Prostate gland (tissue), 2 donors: ENCODE data around the gene ITPR1. TPM values are rescaled to one million over a fixed set of nuclear protein-coding genes. Genes with fewer than 3 reads are reported as not detected.
A peak's percentile ranks its signal among the peaks of the same experiment; 100 is the strongest.

ENCODE experiments used
- DNase-seq: peaks from one replicate; pipeline ENCODE4 v3.0.0-alpha.2; 2019; ENCODE audit warnings: low spot score
- H3K27ac ChIP-seq, 2 donors: fragments of 200-600 bp; sonication (generic); 2 replicates each; pipeline ENCODE4 v1.5.1; 2017 to 2019
- H3K27me3 ChIP-seq: fragments of 200-600 bp; sonication (generic); replicated peaks from 2 replicates; pipeline ENCODE4 v1.5.1; 2019; ENCODE audit not compliant: insufficient read depth
- H3K36me3 ChIP-seq, 2 donors: fragments of 200-600 bp; sonication (generic); 1 replicate in 1 of 2; 2 replicates in 1 of 2; pipeline versions ENCODE4 v1.5.1 to v1.8.1; 2017 to 2019
- H3K4me1 ChIP-seq: fragments of 200-600 bp; sonication (generic); replicated peaks from 2 replicates; pipeline ENCODE4 v1.5.1; 2019
- H3K4me3 ChIP-seq, 2 donors: fragments of 200-600 bp; sonication (generic); 2 replicates each; pipeline ENCODE4 v1.5.1; 2017 to 2019
- H3K9me3 ChIP-seq: fragments of 200-600 bp; sonication (generic); 2 replicates; pipeline ENCODE4 v1.5.1; 2017
- POLR2A ChIP-seq: fragments of 450-650 bp; IDR thresholded peaks from one replicate; pipeline ENCODE4 v1.6.1; 2016; ENCODE audit warnings: antibody characterized with exemption, mild to moderate bottlenecking
- POLR2AphosphoS5 ChIP-seq: sonication (generic); formaldehyde crosslinking; IDR thresholded peaks from one replicate; pipeline ENCODE4 v1.6.1; 2017; ENCODE audit warnings: antibody characterized with exemption
- WGBS: methylation state at CpG from one replicate; pipeline ENCODE4 v1.1.5; 2018; 5-methylcytosine and 5-hydroxymethylcytosine counted together
- intact Hi-C: fragments of 100-400 bp; cut with DNase I; formaldehyde crosslinking; loops from one replicate; pipeline ENCODE4 v1.14.2; 2022
- total RNA-seq, 2 donors: library from RNA; depleted of rRNA; stranded (reverse); fragments of >200 nt; gene quantifications; one replicate each; pipeline ENCODE4 v1.1.0, GENCODE V29; 2016
- TF ChIP-seq, protein P1 (sequence below), 4 experiments: fragments of 200-600 bp in 2 of 4; fragments of 450-650 bp in 2 of 4; sonication (generic) in 2 of 4; IDR thresholded peaks; 1 replicate in 3 of 4; 2 replicates in 1 of 4; pipeline ENCODE4 v1.5.1; 2016 to 2019; ENCODE audit warnings: antibody characterized with exemption in 4 of 4, mild to moderate bottlenecking in 2 of 4, moderate library complexity in 2 of 4

Gene ITPR1
- total RNA-seq, 2 donors from 2014 or later = 80.0 to 126 TPM

DNA sequence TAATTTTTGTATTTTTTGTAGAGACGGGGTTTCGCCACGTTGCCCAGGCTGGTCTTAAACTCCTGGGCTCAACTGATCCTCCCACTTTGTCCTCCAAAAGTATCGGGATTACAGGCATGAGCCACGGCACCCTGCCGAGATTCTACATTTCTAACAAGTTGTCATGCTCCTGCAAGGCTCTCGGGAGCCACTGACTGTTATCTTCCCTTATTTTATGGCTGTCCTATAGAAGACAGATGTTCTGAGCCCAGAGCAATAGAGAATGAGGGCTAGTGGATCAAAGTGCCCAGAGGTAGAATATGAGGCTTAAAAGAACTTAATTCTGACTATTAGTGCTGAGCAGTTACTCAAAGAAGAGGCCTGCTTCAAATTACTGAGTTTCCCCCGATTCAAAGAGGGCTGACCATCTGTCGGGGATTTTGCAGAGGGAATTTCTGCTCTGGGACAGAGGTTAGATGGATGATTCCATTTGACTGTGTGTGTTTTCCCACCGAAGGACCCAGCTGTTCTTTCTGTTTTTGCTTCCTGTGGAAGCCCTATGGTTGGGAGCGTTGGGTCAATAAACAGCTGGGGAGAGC lies 39.5 kb downstream of the ITPR1 start:
- H3K36me3 ChIP-seq = no peaks in the 10 kb centered on the region
- H3K4me1 ChIP-seq = no peaks in the 10 kb centered on the region
- no peaks in the 10 kb centered on the region for H3K9me3 ChIP-seq
- no peak overlapping the region for H3K27ac ChIP-seq
- DNase-seq = no peak
- 66% methylated on average over 11 of the region's 11 CpGs for WGBS
- TF ChIP-seq POLR2A (no peak), POLR2AphosphoS5 (no peak)
- TF ChIP-seq, protein P1, sequence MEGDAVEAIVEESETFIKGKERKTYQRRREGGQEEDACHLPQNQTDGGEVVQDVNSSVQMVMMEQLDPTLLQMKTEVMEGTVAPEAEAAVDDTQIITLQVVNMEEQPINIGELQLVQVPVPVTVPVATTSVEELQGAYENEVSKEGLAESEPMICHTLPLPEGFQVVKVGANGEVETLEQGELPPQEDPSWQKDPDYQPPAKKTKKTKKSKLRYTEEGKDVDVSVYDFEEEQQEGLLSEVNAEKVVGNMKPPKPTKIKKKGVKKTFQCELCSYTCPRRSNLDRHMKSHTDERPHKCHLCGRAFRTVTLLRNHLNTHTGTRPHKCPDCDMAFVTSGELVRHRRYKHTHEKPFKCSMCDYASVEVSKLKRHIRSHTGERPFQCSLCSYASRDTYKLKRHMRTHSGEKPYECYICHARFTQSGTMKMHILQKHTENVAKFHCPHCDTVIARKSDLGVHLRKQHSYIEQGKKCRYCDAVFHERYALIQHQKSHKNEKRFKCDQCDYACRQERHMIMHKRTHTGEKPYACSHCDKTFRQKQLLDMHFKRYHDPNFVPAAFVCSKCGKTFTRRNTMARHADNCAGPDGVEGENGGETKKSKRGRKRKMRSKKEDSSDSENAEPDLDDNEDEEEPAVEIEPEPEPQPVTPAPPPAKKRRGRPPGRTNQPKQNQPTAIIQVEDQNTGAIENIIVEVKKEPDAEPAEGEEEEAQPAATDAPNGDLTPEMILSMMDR (IDR thresholded peaks at IDR 0.05) = no peak
- no peaks in the 10 kb centered on the region for H3K27me3 ChIP-seq
- no peak overlapping the region for H3K4me3 ChIP-seq
- intact Hi-C loops = no loop called here

DNA sequence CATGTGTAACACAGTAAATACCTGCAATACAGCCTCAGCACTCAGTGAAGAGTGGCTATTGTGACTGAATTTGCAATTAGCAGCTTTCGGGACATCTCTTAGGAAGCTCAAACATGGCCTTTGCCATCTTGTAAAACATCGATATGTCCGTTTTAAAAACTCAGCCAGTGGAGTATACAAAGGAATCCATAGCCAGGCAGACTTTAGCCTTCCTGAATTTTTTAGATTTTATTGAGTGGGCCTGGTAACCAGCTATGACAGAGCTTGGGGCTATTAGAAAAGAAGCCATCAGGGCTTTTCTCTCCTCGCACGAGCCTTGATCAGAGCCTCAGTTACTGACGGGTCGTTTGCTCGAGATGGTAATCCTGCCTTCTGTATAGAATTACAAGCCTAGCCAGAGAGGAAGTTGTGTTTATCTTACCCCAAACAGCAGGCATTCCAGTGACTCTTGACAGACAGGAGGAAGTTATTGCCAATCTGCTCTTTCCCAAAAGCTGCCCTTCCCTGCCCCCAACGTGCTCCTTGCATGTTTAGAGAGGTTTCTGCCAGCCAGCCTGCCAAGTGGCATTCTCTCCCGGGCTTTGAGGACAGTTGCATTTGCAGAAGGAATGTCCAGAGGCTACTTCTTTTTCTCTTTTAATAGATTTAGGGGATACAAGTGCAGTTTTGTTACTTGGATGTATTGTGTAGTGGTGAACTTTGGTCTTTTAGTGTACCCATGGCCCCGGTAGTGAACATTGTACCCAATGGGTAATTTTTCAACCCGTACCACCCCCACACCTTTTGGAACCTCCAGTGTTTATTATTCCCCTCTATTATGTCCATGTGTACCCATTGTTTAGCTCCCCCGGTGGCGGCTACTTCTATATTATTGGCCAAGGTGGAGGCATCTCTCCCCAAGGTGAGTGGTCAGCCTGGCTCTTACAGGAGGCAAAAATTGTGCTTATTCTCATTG lies 40.6 kb downstream of the ITPR1 start:
- H3K9me3 ChIP-seq = no peaks in the 10 kb centered on the region
- intact Hi-C loops = no loop called here
- H3K27ac ChIP-seq = peak overlapping the region in 1 of 2 donors; percentile 15
- no peaks in the 10 kb centered on the region for H3K36me3 ChIP-seq
- no peaks in the 10 kb centered on the region for H3K4me1 ChIP-seq
- H3K27me3 ChIP-seq = no peaks in the 10 kb centered on the region
- DNase-seq = peak; percentile 25
- WGBS = 23% methylated on average over 14 of the region's 14 CpGs
- TF ChIP-seq POLR2A = no peak
- no peak for TF ChIP-seq POLR2AphosphoS5
- TF ChIP-seq, protein P1 (IDR thresholded peaks at IDR 0.05) = no peak
- no peak overlapping the region for H3K4me3 ChIP-seq

DNA sequence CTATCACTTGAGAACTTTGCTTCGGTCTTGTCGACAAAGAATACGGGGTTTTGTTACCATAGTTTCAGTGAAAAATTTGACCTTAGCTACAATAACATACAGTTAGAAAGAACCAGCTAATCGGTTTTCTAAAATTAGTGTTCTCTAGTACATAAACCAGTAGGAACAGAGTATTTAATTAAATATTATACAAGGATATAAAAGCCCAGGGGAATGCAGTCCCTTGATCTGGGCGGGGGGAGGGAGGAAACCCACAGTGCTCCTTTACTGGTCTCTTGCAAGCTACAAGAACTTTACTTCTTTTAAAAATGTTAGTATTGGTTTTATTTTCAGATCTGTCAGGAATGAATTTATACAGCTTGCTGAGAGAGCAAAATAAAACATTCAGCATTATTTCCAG lies 41.8 kb downstream of the ITPR1 start:
- H3K4me3 ChIP-seq = no peak overlapping the region
- intact Hi-C loops = no loop called here
- no peaks in the 10 kb centered on the region for H3K27me3 ChIP-seq
- H3K9me3 ChIP-seq = no peaks in the 10 kb centered on the region
- 47% methylated on average over 5 of the region's 5 CpGs for WGBS
- TF ChIP-seq POLR2A = no peak
- TF ChIP-seq POLR2AphosphoS5 = no peak
- TF ChIP-seq, protein P1 (IDR thresholded peaks at IDR 0.05) = no peak
- no peak overlapping the region for H3K27ac ChIP-seq
- H3K36me3 ChIP-seq = no peaks in the 10 kb centered on the region
- H3K4me1 ChIP-seq = no peaks in the 10 kb centered on the region
- no peak for DNase-seq

DNA sequence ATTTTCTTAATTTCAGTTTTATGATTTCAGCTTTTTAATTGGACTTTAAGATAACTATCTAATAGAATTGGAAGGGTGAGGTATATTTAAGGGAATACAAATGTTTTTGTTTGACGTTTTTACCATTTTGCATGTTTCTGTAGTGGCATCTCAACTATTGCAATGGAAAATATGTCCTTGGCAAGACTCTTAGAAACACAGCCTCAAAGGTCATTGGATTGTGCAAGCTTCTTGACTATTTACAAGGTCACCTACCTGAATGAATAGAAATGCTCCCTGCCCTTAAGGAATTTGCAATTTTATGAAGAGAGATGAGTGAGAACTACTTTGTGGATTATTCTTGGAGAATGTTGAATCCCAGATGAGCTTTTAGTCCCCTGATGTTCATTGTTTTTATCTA lies 43.1 kb downstream of the ITPR1 start:
- DNase-seq = no peak
- H3K9me3 ChIP-seq = no peaks in the 10 kb centered on the region
- no peaks in the 10 kb centered on the region for H3K4me1 ChIP-seq
- H3K36me3 ChIP-seq = no peaks in the 10 kb centered on the region
- no peak for TF ChIP-seq POLR2A
- TF ChIP-seq POLR2AphosphoS5 = no peak
- TF ChIP-seq, protein P1 (IDR thresholded peaks at IDR 0.05) = no peak
- H3K4me3 ChIP-seq = no peak overlapping the region
- no peaks in the 10 kb centered on the region for H3K27me3 ChIP-seq
- intact Hi-C loops = no loop called here
- WGBS = 28% methylated on average over 1 of the region's 1 CpG
- no peak overlapping the region for H3K27ac ChIP-seq
